Heart left ventricle (tissue), 16 donors: ENCODE data around the gene RAB3GAP2. TPM values are rescaled to one million over a fixed set of nuclear protein-coding genes. Genes with fewer than 3 reads are reported as not detected.
"Not testable (repeated sequence)": the region's sequence is repeated elsewhere in the genome, so short reads cannot be mapped to it uniquely, and the experiment has no call there.

Experiments used
- ATAC-seq, 4 donors: fragments of 200-7000 bp; cut with Tn5 transposase; one replicate each; pipeline ENCODE4 v1.9.1; 2020 to 2022; ENCODE audit warnings: moderate library complexity in 4 of 4, mild to moderate bottlenecking in 3 of 4, moderate number of reproducible peaks in 1 of 4
- DNase-seq, 5 donors: peaks; one replicate each; pipeline ENCODE4 v3.0.0-alpha.2; 2020
- H3K27ac ChIP-seq, 12 donors: fragments of 200-600 bp; sonication (generic) in 4 of 12; one replicate each; pipeline versions ENCODE4 v1.5.0 to v1.8.0; 2016 to 2022; ENCODE audit warnings: mild to moderate bottlenecking in 2 of 12
- H3K27me3 ChIP-seq, 9 donors: fragments of 200-600 bp; sonication (generic) in 2 of 9; one replicate each; pipeline versions ENCODE4 v1.5.1 to v1.8.0; 2016 to 2022; ENCODE audit warnings: mild to moderate bottlenecking in 3 of 9
- H3K36me3 ChIP-seq, 9 donors: fragments of 200-600 bp; sonication (generic) in 2 of 9; one replicate each; pipeline versions ENCODE4 v1.5.0 to v1.8.0; 2018 to 2022; ENCODE audit warnings: mild to moderate bottlenecking in 2 of 9
- H3K4me1 ChIP-seq, 12 donors: fragments of 200-600 bp; sonication (generic) in 4 of 12; one replicate each; pipeline versions ENCODE4 v1.5.0 to v1.8.0; 2016 to 2022; ENCODE audit warnings: mild to moderate bottlenecking in 3 of 12
- H3K4me3 ChIP-seq, 12 donors: fragments of 200-600 bp; sonication (generic) in 4 of 12; one replicate each; pipeline versions ENCODE4 v1.5.0 to v1.8.0; 2017 to 2022; ENCODE audit warnings: mild to moderate bottlenecking in 9 of 12, moderate library complexity in 4 of 12
- H3K9me3 ChIP-seq, 12 donors: fragments of 200-600 bp; sonication (generic) in 4 of 12; one replicate each; pipeline versions ENCODE4 v1.5.0 to v1.8.0; 2016 to 2022; ENCODE audit warnings: mild to moderate bottlenecking in 1 of 12
- CTCF ChIP-seq, 12 donors: fragments of 200-600 bp; sonication (generic) in 4 of 12; IDR thresholded peaks; one replicate each; pipeline versions ENCODE4 v1.5.0 to v1.8.0; 2018 to 2022; ENCODE audit warnings: antibody characterized with exemption in 12 of 12, mild to moderate bottlenecking in 5 of 12
- POLR2A ChIP-seq, 2 donors: fragments of 450-650 bp; IDR thresholded peaks; one replicate each; pipeline ENCODE4 v1.6.1; 2017; ENCODE audit warnings: antibody characterized with exemption in 2 of 2, mild to moderate bottlenecking in 2 of 2, moderate library complexity in 2 of 2
- WGBS, 4 donors: extraction: QIAGEN DNeasy Blood & Tissue Kit in 2 of 4; methylation state at CpG; one replicate each; pipeline versions ENCODE4 v1.1.5 to v1.1.7; 2013 to 2018; 5-methylcytosine and 5-hydroxymethylcytosine counted together
- intact Hi-C, 10 donors: fragments of 100-400 bp; cut with DNase I; formaldehyde crosslinking; loops; one replicate each; pipeline versions ENCODE4 v1.11.1 to v1.14.2; 2022
- polyA plus RNA-seq, 2 donors: library from polyadenylated mRNA; stranded (reverse); fragments of 200-250 nt; gene quantifications; one replicate each; pipeline ENCODE4 v1.2.3, GENCODE V29; 2013
- total RNA-seq, 9 donors: library from RNA; depleted of rRNA in 2 of 9; stranded (reverse); fragments of >200 nt in 2 of 9; fragmentation: NEBNext Ultra II Directional in 3 of 9; extraction: Animal tissue kit (Norgen Biotek cat#: 25700) in 3 of 9; gene quantifications; one replicate each; pipeline versions ENCODE4 v1.1.0 to v1.2.4, GENCODE V29; 2016 to 2023
- donor health status: ischemic (EF 13 %, LVEDD 7.1; RV severe dilation, severe dysfunction).
- donor health status: healthy with polysubstance abuse.
- donor health status: DM: no; HTN: yes; CAD: no.
- donor health status: DM: no; HTN: no; CAD: no.
- donor health status: ischemic (EF 25% LVEDD 6.9; RV normal size, moderate dysfunction).
- donor health status: ischemic (EF 25% LVEDD 5.7; RV mildly dilated, moderate dysfunction).
- donor health status: healthy.
- donor health status: DM: yes; HTN: yes; CAD: no.
- donor health status: ischemic (EF 35%, LVEDD 5.7; RV mildly dilated, moderate dysfunction).
- donor health status: nonischemic (EF 11% LVEDD 7.7; RV severe dilation, severe dysfunction).
- donor health status: DM: yes; HTN: yes; CAD: no.
- donor health status: PGD.
- donor health status: ischemic (EF 29% LVEDD 5.4; RV normal size, mild dysfunction).
- donor health status: nonischemic (EF 23%, LVEDD 6.1; RV moderate dilation, normal function).

The RAB3GAP2 gene
- total and polyA plus RNA-seq, 11 donors, result 6.5 to 39.3 (median 24.7) TPM

DNA sequence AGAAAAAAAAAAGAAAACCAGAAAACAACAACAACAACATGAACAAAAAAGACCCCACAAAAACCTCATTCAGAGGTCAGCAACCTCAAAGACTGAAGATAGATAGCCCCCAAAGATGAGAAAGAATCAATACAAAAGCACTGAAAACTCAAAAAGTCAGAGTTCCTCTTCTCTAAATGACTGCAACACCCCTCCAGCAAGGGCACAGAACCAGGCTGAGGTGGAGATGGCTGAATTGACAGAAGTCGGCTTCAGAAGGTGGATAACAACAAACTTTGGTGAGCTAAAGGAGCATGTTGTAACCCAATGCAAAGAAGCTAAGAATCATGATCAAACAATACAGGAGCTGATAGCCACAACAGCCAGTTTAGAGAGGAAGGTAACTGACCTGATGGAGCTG is 17.0 kb downstream of the RAB3GAP2 start:
- Histone ChIP-seq H3K27me3 (no peaks in the 10 kb centered on the region), H3K27ac (no peak overlapping the region), H3K4me1 (no peaks in the 10 kb centered on the region), H3K9me3 (peaks cover 0 to 18% (median 4%) of the 10 kb centered on the region in 12 donors), H3K4me3 (no peak overlapping the region), H3K36me3 (peaks cover 0 to 22% (median 16%) of the 10 kb centered on the region in 9 donors)
- no peak for ATAC-seq
- TF ChIP-seq CTCF (IDR thresholded peaks at IDR 0.05) (no peak), POLR2A (IDR thresholded peaks at IDR 0.05) (no peak)
- WGBS, 4 donors, result 88 to 97% (median 96%) methylated on average over 1 of the region's 1 CpG
- DNase-seq, result no peak
- intact Hi-C loops, result no loop called here

DNA sequence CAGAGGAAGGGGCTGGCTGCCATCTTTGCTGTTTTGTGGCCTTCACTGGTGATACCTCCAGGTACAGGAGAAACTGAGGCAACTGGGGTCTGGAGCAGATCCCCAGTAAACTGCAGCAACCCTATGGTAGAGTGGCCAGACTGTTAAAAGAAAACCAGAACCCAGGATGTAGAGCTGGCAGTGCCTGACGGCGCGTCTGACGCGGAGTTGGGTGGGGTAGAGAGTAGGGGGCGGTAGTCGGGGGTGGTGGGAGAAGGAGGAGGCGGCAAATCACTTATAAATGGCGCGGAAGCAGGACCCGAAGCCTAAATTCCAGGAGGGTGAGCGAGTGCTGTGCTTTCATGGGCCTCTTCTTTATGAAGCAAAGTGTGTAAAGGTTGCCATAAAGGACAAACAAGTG is 19.0 kb downstream of the RAB3GAP2 start:
- H3K4me3 ChIP-seq, intact Hi-C loops, H3K27me3 ChIP-seq, H3K27ac ChIP-seq, DNase-seq, H3K4me1 ChIP-seq: not testable (repeated sequence)
- Histone ChIP-seq H3K9me3 (peaks cover 0 to 25% (median 12%) of the 10 kb centered on the region in 12 donors), H3K36me3 (peaks cover 0 to 33% (median 20%) of the 10 kb centered on the region in 9 donors)
- 99% methylated on average over 12 of the region's 12 CpGs for WGBS, 4 donors
- ATAC-seq, result peak in 3 of 4 donors; percentile 64 to 84 (median 83)

DNA sequence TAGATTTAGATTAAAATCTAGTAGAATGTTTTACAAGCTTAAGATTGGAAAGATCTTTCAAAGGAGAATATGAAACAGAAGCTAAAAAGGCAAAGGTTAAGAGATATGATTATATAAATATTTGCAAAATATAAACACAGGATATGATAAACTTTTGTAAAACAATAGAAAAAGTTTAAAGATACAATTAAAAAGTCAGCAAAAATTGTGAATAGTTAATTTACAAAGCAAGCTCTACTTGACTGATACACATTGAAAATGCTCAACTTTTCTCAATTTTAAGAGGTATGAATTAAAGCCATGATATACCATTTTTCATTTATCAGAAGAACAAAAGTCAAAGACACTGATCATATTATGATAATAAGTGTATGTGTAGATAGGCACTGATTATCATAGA is 21.0 kb downstream of the RAB3GAP2 start:
- no peak overlapping the region for H3K27ac ChIP-seq
- H3K36me3 ChIP-seq, result peaks cover 0 to 33% (median 20%) of the 10 kb centered on the region in 9 donors
- TF ChIP-seq CTCF (IDR thresholded peaks at IDR 0.05) (no peak), POLR2A (IDR thresholded peaks at IDR 0.05) (no peak)
- ATAC-seq (no peak), DNase-seq (no peak)
- no peak overlapping the region for H3K4me3 ChIP-seq
- H3K27me3 ChIP-seq, result no peaks in the 10 kb centered on the region
- intact Hi-C loops, result no loop called here
- H3K9me3 ChIP-seq, result peaks cover 0 to 28% (median 12%) of the 10 kb centered on the region in 12 donors
- no peaks in the 10 kb centered on the region for H3K4me1 ChIP-seq

- Histone ChIP-seq H3K9me3 (peaks cover 0 to 28% (median 12%) of the 10 kb centered on the region in 12 donors), H3K27ac (no peak overlapping the region), H3K27me3 (no peaks in the 10 kb centered on the region), H3K4me3 (no peak overlapping the region), H3K36me3 (peaks cover 0 to 33% (median 20%) of the 10 kb centered on the region in 9 donors), H3K4me1 (no peaks in the 10 kb centered on the region)
- ATAC-seq, result no peak
- no peak for TF ChIP-seq CTCF (IDR thresholded peaks at IDR 0.05)
- TF ChIP-seq POLR2A (IDR thresholded peaks at IDR 0.05), result no peak
- intact Hi-C loops, result no loop called here
- DNase-seq, result no peak
Measured at GRCh38 chr1:220250681-220251080, 21.6 kb downstream of the RAB3GAP2 start.

- TF ChIP-seq POLR2A (IDR thresholded peaks at IDR 0.05) (no peak), CTCF (IDR thresholded peaks at IDR 0.05) (no peak)
- H3K9me3 ChIP-seq, result peaks cover 0 to 31% (median 13%) of the 10 kb centered on the region in 12 donors
- no peaks in the 10 kb centered on the region for H3K4me1 ChIP-seq
- H3K27me3 ChIP-seq, result no peaks in the 10 kb centered on the region
- no peak for ATAC-seq
- peaks cover 0 to 33% (median 18%) of the 10 kb centered on the region in 9 donors for H3K36me3 ChIP-seq
- H3K4me3 ChIP-seq, result no peak overlapping the region
- DNase-seq, result no peak
- 86 to 100% (median 97%) methylated on average over 1 of the region's 1 CpG for WGBS, 4 donors
- intact Hi-C loops, result no loop called here
- H3K27ac ChIP-seq, result no peak overlapping the region
Measured at GRCh38 chr1:220249522-220249921, 22.7 kb downstream of the RAB3GAP2 start.

DNA sequence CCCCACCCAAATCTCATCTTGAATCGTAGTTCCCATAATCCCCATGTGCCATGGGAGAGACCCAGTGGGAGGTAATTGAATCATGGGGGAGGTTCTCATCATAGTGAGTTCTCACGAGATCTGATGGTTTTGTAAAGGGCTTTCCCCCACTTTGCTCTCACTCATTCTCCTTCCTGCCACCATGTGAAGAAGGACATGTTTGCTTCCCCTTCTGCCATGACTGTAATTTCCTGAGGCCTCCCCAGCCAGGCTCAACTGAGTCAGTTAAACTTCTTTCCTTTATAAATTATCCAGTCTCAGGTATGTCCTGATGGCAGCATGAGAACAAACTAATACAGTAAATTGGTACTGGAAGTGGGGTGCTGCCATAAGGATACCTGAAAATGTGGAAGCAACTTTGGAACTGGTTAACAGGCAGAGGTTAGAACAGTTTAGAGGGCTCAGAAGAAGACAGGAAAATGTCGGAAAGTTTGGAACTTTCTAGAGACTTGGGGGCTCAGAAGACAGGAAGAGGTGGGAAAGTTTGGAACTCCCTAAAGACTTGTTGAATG is 23.5 kb downstream of the RAB3GAP2 start:
- DNase-seq, H3K27ac ChIP-seq, H3K4me3 ChIP-seq, intact Hi-C loops, H3K4me1 ChIP-seq, H3K27me3 ChIP-seq, ATAC-seq: not testable (repeated sequence)
- Histone ChIP-seq H3K36me3 (peaks cover 0 to 33% (median 18%) of the 10 kb centered on the region in 9 donors), H3K9me3 (peaks cover 0 to 33% (median 14%) of the 10 kb centered on the region in 12 donors)
- WGBS, 4 donors, result 94 to 99% (median 98%) methylated on average over 3 of the region's 3 CpGs

DNA sequence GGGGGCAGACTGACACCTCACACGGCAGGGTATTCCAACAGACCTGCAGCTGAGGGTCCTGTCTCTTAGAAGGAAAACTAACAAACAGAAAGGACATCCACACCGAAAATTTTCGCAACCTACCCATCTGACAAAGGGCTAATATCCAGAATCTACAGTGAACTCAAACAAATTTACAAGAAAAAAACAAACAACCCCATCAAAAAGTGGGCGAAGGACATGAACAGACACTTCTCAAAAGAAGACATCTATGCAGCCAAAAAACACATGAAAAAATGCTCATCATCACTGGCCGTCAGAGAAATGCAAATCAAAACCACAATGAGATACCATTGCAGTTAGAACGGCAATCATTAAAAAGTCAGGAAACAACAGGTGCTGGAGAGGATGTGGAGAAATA is 26.4 kb downstream of the RAB3GAP2 start:
- Histone ChIP-seq H3K4me1 (peaks cover 0 to 16% (median 4%) of the 10 kb centered on the region in 12 donors), H3K36me3 (peaks cover 0 to 21% (median 0%) of the 10 kb centered on the region in 9 donors), H3K9me3 (peaks cover 0 to 33% (median 14%) of the 10 kb centered on the region in 12 donors)
- intact Hi-C loops, H3K4me3 ChIP-seq, H3K27me3 ChIP-seq, DNase-seq, H3K27ac ChIP-seq, ATAC-seq: not testable (repeated sequence)
- 91 to 97% (median 95%) methylated on average over 5 to 6 of the region's 6 CpGs for WGBS, 4 donors
